ENCODE results near the gene PALS2.

Gene PALS2

GRCh38 chr7:24617957-24618616 is 44.8 kb downstream of the PALS2 start:
- no peak for TF ChIP-seq CTCF (IDR thresholded peaks at IDR 0.05)
- Histone ChIP-seq H3K4me1 (ENCODE audit: control insufficient read depth in 1 of 2, insufficient read depth in 1 of 2, low read depth in 1 of 2, low read length in 1 of 2) (no peaks in the 10 kb centered on the region), H3K36me3 (no peaks in the 10 kb centered on the region), H3K27me3 (no peaks in the 10 kb centered on the region), H3K27ac (no peak overlapping the region), H3K4me3 (ENCODE audit: low read depth in 1 of 2, low read length in 1 of 2) (no peak overlapping the region), H3K9me3 (no peaks in the 10 kb centered on the region)

- no peak for TF ChIP-seq CTCF (IDR thresholded peaks at IDR 0.05)
- Histone ChIP-seq H3K4me3 (ENCODE audit: low read depth in 1 of 2, low read length in 1 of 2) (no peak overlapping the region), H3K9me3 (no peaks in the 10 kb centered on the region), H3K27ac (no peak overlapping the region), H3K36me3 (no peaks in the 10 kb centered on the region), H3K4me1 (ENCODE audit: control insufficient read depth in 1 of 2, insufficient read depth in 1 of 2, low read depth in 1 of 2, low read length in 1 of 2) (no peaks in the 10 kb centered on the region), H3K27me3 (no peaks in the 10 kb centered on the region)
Observed at GRCh38 chr7:24619978-24620377, 46.7 kb downstream of the PALS2 start.

- H3K27me3 ChIP-seq: no peaks in the 10 kb centered on the region
Observed at GRCh38 chr7:24622646-24623182, 49.5 kb downstream of the PALS2 start.

More at GRCh38 chr7:24622646-24623182, 49.5 kb downstream of the PALS2 start:
- TF ChIP-seq CTCF (IDR thresholded peaks at IDR 0.05): no peak
- Histone ChIP-seq H3K4me3 (ENCODE audit: low read depth in 1 of 2, low read length in 1 of 2) (no peak overlapping the region), H3K9me3 (no peaks in the 10 kb centered on the region), H3K27ac (no peak overlapping the region), H3K4me1 (ENCODE audit: control insufficient read depth in 1 of 2, insufficient read depth in 1 of 2, low read depth in 1 of 2, low read length in 1 of 2) (no peaks in the 10 kb centered on the region), H3K36me3 (no peaks in the 10 kb centered on the region)
